GM18508 (cell line): ENCODE measurements around the gene ABCA12.

ENCODE experiments used
- ATAC-seq: cut with Tn5 transposase; IDR thresholded peaks from one replicate; pipeline ENCODE4 v1.9.1; 2021; ENCODE audit warnings: moderate number of reproducible peaks; ENCODE audit not compliant: insufficient read depth, unreplicated experiment

ABCA12 gene

GRCh38 chr2:214995926-214996670 is 142.3 kb downstream of the ABCA12 start:
- peak; percentile 87 for ATAC-seq

- ATAC-seq = peak; percentile 47
Measured at GRCh38 chr2:214995409-214995808, 143.0 kb downstream of the ABCA12 start.

- no peak for ATAC-seq
Measured at GRCh38 chr2:214992911-214993310, 145.5 kb downstream of the ABCA12 start.

- no peak for ATAC-seq
Measured at GRCh38 chr2:214989187-214989586, 149.2 kb downstream of the ABCA12 start.

- no peak for ATAC-seq
Measured at GRCh38 chr2:214987261-214987660, 151.2 kb downstream of the ABCA12 start.

- ATAC-seq = no peak
Measured at GRCh38 chr2:214985619-214986018, 152.8 kb downstream of the ABCA12 start.

GRCh38 chr2:214966420-214966819 is 172.0 kb downstream of the ABCA12 start:
- ATAC-seq = no peak

- ATAC-seq = no peak
Measured at GRCh38 chr2:214960677-214961076, 177.7 kb downstream of the ABCA12 start.

GRCh38 chr2:214946949-214947348 is 191.5 kb downstream of the ABCA12 start:
- no peak for ATAC-seq

GRCh38 chr2:214934006-214934405 is 204.4 kb downstream of the ABCA12 start:
- ATAC-seq = no peak

- no peak for ATAC-seq
Measured at GRCh38 chr2:214904634-214905033, 233.8 kb downstream of the ABCA12 start.

GRCh38 chr2:214904176-214904575 is 234.2 kb downstream of the ABCA12 start:
- no peak for ATAC-seq

GRCh38 chr2:214902286-214902685 is 236.1 kb downstream of the ABCA12 start:
- no peak for ATAC-seq

GRCh38 chr2:214899751-214900150 is 238.7 kb downstream of the ABCA12 start:
- ATAC-seq = no peak

- no peak for ATAC-seq
Measured at GRCh38 chr2:214896274-214896673, 242.2 kb downstream of the ABCA12 start.

- ATAC-seq = no peak
Measured at GRCh38 chr2:214895469-214895868, 243.0 kb downstream of the ABCA12 start.

- no peak for ATAC-seq
Measured at GRCh38 chr2:214889301-214889700, 249.1 kb downstream of the ABCA12 start.

GRCh38 chr2:214881647-214882202 is 256.7 kb downstream of the ABCA12 start:
- no peak for ATAC-seq
